ENCODE results near the gene SORL1. TPM values are rescaled to one million over a fixed set of nuclear protein-coding genes. Genes with fewer than 3 reads are reported as not detected.

Gene SORL1
- total RNA-seq, 4 donors from 2014 or later: 7.3 to 18.8 (median 12.3) TPM

- H3K27ac ChIP-seq: no peak overlapping the region
- H3K4me3 ChIP-seq: no peak overlapping the region
- H3K36me3 ChIP-seq: no peaks in the 10 kb centered on the region
- TF ChIP-seq EP300 (IDR thresholded peaks at IDR 0.05) (no peak), POLR2A (IDR thresholded peaks at IDR 0.05) (no peak)
- TF ChIP-seq, protein P1, sequence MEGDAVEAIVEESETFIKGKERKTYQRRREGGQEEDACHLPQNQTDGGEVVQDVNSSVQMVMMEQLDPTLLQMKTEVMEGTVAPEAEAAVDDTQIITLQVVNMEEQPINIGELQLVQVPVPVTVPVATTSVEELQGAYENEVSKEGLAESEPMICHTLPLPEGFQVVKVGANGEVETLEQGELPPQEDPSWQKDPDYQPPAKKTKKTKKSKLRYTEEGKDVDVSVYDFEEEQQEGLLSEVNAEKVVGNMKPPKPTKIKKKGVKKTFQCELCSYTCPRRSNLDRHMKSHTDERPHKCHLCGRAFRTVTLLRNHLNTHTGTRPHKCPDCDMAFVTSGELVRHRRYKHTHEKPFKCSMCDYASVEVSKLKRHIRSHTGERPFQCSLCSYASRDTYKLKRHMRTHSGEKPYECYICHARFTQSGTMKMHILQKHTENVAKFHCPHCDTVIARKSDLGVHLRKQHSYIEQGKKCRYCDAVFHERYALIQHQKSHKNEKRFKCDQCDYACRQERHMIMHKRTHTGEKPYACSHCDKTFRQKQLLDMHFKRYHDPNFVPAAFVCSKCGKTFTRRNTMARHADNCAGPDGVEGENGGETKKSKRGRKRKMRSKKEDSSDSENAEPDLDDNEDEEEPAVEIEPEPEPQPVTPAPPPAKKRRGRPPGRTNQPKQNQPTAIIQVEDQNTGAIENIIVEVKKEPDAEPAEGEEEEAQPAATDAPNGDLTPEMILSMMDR (IDR thresholded peaks at IDR 0.05): no peak
- peaks cover 0 to 8% (median 3%) of the 10 kb centered on the region in 4 donors for H3K4me1 ChIP-seq
- no peak for DNase-seq (ENCODE audit: low spot score in 2 of 2)
- H3K9me3 ChIP-seq: no peaks in the 10 kb centered on the region
- H3K27me3 ChIP-seq: no peaks in the 10 kb centered on the region
- 91 to 97% methylated on average over 7 of the region's 7 CpGs for WGBS, 2 donors
Observed at GRCh38 chr11:121474680-121475079, 22.6 kb downstream of the SORL1 start.

GRCh38 chr11:121476379-121477032 lies 24.4 kb downstream of the SORL1 start:
- H3K9me3 ChIP-seq: no peaks in the 10 kb centered on the region
- WGBS, 2 donors: 67 to 69% methylated on average over 5 of the region's 5 CpGs
- no peaks in the 10 kb centered on the region for H3K36me3 ChIP-seq
- DNase-seq (ENCODE audit: low spot score in 2 of 2): no peak
- no peak overlapping the region for H3K4me3 ChIP-seq
- H3K27me3 ChIP-seq: no peaks in the 10 kb centered on the region
- TF ChIP-seq, protein P1 (IDR thresholded peaks at IDR 0.05): no peak
- TF ChIP-seq EP300 (IDR thresholded peaks at IDR 0.05) (no peak), POLR2A (IDR thresholded peaks at IDR 0.05) (no peak)
- H3K4me1 ChIP-seq: peaks cover 0 to 8% (median 3%) of the 10 kb centered on the region in 4 donors
- H3K27ac ChIP-seq: no peak overlapping the region

DNA sequence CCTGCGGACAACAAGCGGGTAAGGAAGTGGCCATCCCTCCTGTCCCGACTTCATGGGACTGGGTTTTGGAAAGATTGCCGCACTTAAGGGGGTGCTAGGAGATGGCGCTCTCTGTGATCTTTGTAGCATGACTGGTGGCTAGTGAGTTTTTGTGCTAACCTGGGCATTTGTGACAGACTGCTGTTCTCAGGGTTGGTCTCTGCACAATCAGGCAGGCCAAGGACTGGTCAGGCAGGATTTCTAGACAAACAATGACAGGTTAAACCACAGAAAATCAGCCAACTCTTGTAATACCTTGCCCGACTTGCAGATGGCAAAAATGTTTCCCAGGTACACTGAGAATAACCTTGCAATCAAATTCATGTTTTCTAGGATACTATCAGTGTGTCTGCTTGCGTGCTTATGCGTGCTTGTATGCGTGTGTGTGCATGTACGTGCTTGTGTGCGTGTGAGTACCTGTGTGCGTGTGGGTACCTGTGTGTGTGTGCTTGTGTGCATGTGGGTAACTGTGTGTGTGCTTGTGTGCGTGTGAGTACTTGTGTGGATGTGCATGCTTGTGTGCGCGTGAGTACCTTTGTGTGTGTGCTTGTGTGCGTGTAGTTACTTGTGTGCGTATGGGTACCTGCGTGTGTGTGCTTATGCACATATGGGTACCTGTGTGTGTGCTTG lies 26.2 kb downstream of the SORL1 start:
- TF ChIP-seq, protein P1 (IDR thresholded peaks at IDR 0.05): no peak
- TF ChIP-seq EP300 (IDR thresholded peaks at IDR 0.05): no peak
- no peak for TF ChIP-seq POLR2A (IDR thresholded peaks at IDR 0.05)
- no peak overlapping the region for H3K4me3 ChIP-seq
- H3K36me3 ChIP-seq: no peaks in the 10 kb centered on the region
- DNase-seq (ENCODE audit: low spot score in 2 of 2): no peak
- no peaks in the 10 kb centered on the region for H3K9me3 ChIP-seq
- H3K27ac ChIP-seq: no peak overlapping the region
- 93 to 94% methylated on average over 18 of the region's 18 CpGs for WGBS, 2 donors
- H3K27me3 ChIP-seq: no peaks in the 10 kb centered on the region
- H3K4me1 ChIP-seq: peaks cover 0 to 15% (median under 1%) of the 10 kb centered on the region in 4 donors

DNA sequence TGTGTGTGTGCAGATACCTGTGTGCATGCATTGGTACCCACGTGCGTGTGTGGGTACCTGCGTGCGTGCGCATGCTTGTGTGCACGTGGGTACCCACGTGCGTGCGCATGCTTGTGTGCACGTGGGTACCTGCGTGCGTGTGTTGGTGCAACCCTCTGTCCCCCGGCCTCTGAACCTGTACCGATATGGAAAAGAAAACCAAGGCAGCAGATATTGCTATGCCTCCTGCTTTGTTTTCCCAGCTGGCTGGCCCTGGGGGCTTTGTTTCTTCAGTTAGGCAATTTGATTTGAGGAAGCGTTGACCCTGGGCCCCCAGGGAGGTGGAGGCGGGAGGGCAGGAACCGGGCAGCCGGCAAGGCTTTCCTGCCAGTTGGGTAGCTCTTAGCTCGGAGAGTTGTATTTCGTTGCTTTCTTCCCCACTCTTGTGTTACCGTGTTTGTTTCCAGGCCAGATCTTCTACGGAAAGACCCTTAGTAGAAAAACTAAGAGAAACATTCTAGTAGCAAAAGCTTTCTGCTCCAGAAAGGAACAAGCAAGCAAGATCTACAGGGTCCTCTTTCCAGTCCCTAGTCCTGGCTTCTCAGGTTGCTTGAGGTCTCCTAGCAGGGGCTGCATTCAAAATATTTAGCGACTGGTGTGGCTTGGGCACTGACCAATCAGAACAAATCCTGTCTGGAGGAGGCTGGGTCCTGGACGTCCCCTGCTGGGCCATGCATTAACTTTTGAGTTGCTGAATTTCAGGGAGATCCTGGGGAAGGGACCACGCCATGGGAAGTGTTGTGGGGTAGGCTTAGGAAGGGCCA lies 27.0 kb downstream of the SORL1 start:
- Histone ChIP-seq H3K4me1 (peaks cover 0 to 15% (median 0%) of the 10 kb centered on the region in 4 donors), H3K9me3 (no peaks in the 10 kb centered on the region), H3K4me3 (no peak overlapping the region), H3K36me3 (no peaks in the 10 kb centered on the region), H3K27me3 (no peaks in the 10 kb centered on the region), H3K27ac (no peak overlapping the region)
- TF ChIP-seq EP300 (IDR thresholded peaks at IDR 0.05) (no peak), POLR2A (IDR thresholded peaks at IDR 0.05) (no peak)
- TF ChIP-seq, protein P1 (IDR thresholded peaks at IDR 0.05): no peak
- DNase-seq (ENCODE audit: low spot score in 2 of 2): no peak
- 11 to 42% methylated on average over 16 to 25 of the region's 25 CpGs for WGBS, 2 donors
